ENCODE results near the gene NOD1. TPM values are rescaled to one million over a fixed set of nuclear protein-coding genes. Genes with fewer than 3 reads are reported as not detected.

The NOD1 gene
- total RNA-seq, 2 donors from 2014 or later: 3.6 to 4.6 TPM

- H3K4me3 ChIP-seq: no peak overlapping the region
- H3K27ac ChIP-seq: no peak overlapping the region
- TF ChIP-seq POLR2A (IDR thresholded peaks at IDR 0.05): no peak
- DNase-seq: no peak
- no peaks in the 10 kb centered on the region for H3K9me3 ChIP-seq
- intact Hi-C loops (cut with DNase I): no loop called here
- 77 to 82% methylated on average over 6 of the region's 6 CpGs for WGBS, 2 donors
- no peaks in the 10 kb centered on the region for H3K27me3 ChIP-seq
- no peak for ATAC-seq
- peaks cover 2% of the 10 kb centered on the region for H3K4me1 ChIP-seq
- H3K36me3 ChIP-seq (replicated peaks in 1 of 2; ENCODE audit: insufficient read depth in 1 of 2, low read depth in 2 of 2): no peaks in the 10 kb centered on the region
Measured at GRCh38 chr7:30463405-30464145, 15.0 kb downstream of the NOD1 start.

GRCh38 chr7:30462179-30462578 is 16.4 kb downstream of the NOD1 start:
- DNase-seq (no peak), ATAC-seq (no peak)
- no peak overlapping the region for H3K4me3 ChIP-seq
- no peaks in the 10 kb centered on the region for H3K4me1 ChIP-seq
- intact Hi-C loops (cut with DNase I): no loop called here
- H3K36me3 ChIP-seq (replicated peaks in 1 of 2; ENCODE audit: insufficient read depth in 1 of 2, low read depth in 2 of 2): no peaks in the 10 kb centered on the region
- WGBS, 2 donors: 72 to 79% methylated on average over 1 of the region's 1 CpG
- H3K27ac ChIP-seq: no peak overlapping the region
- TF ChIP-seq POLR2A (IDR thresholded peaks at IDR 0.05) (no peak), CTCF (IDR thresholded peaks at IDR 0.05) (no peak)
- no peaks in the 10 kb centered on the region for H3K9me3 ChIP-seq
- no peaks in the 10 kb centered on the region for H3K27me3 ChIP-seq

GRCh38 chr7:30460246-30460633 is 18.3 kb downstream of the NOD1 start:
- Histone ChIP-seq H3K27ac (no peak overlapping the region), H3K9me3 (no peaks in the 10 kb centered on the region), H3K27me3 (no peaks in the 10 kb centered on the region), H3K4me3 (no peak overlapping the region), H3K4me1 (no peaks in the 10 kb centered on the region), H3K36me3 (replicated peaks in 1 of 2; ENCODE audit: insufficient read depth in 1 of 2, low read depth in 2 of 2) (no peaks in the 10 kb centered on the region)
- no peak for ATAC-seq
- WGBS, 2 donors: 81 to 84% methylated on average over 4 of the region's 4 CpGs
- DNase-seq: no peak
- intact Hi-C loops (cut with DNase I): no loop called here
- TF ChIP-seq CTCF (IDR thresholded peaks at IDR 0.05) (no peak), POLR2A (IDR thresholded peaks at IDR 0.05) (no peak)

- peak in 3 of 4 donors; percentile 32 to 45 (median 45) for DNase-seq
- TF ChIP-seq CTCF (IDR thresholded peaks at IDR 0.05) (no peak), POLR2A (IDR thresholded peaks at IDR 0.05) (no peak)
- no peaks in the 10 kb centered on the region for H3K9me3 ChIP-seq
Measured at GRCh38 chr7:30459591-30460245, 18.9 kb downstream of the NOD1 start.

GRCh38 chr7:30458311-30458710 is 20.3 kb downstream of the NOD1 start:
- H3K9me3 ChIP-seq: no peaks in the 10 kb centered on the region
- TF ChIP-seq POLR2A (IDR thresholded peaks at IDR 0.05): no peak
- no peak for TF ChIP-seq CTCF (IDR thresholded peaks at IDR 0.05)
- no peak overlapping the region for H3K27ac ChIP-seq
- intact Hi-C loops (cut with DNase I): no loop called here
- no peak overlapping the region for H3K4me3 ChIP-seq
- H3K4me1 ChIP-seq: no peaks in the 10 kb centered on the region
- ATAC-seq (no peak), DNase-seq (no peak)
- H3K27me3 ChIP-seq: no peaks in the 10 kb centered on the region
- no peaks in the 10 kb centered on the region for H3K36me3 ChIP-seq (replicated peaks in 1 of 2; ENCODE audit: insufficient read depth in 1 of 2, low read depth in 2 of 2)
- WGBS, 2 donors: 68 to 79% methylated on average over 1 of the region's 1 CpG

More at GRCh38 chr7:30459591-30460245, 18.9 kb downstream of the NOD1 start:
- peak; percentile 59 for ATAC-seq
- H3K27me3 ChIP-seq: no peaks in the 10 kb centered on the region
- intact Hi-C loops (cut with DNase I): no loop called here
- no peaks in the 10 kb centered on the region for H3K36me3 ChIP-seq (replicated peaks in 1 of 2; ENCODE audit: insufficient read depth in 1 of 2, low read depth in 2 of 2)
- no peak overlapping the region for H3K4me3 ChIP-seq
- no peak overlapping the region for H3K27ac ChIP-seq
- WGBS, 2 donors: 56 to 76% methylated on average over 9 of the region's 9 CpGs
- no peaks in the 10 kb centered on the region for H3K4me1 ChIP-seq
